Upper lobe of right lung (tissue), 1 donor: Measurements from ENCODE around the gene CARS2. TPM values are rescaled to one million over a fixed set of nuclear protein-coding genes. Genes with fewer than 3 reads are reported as not detected.

Experiments
- ATAC-seq: fragments of 200-7000 bp; cut with Tn5 transposase; one replicate; pipeline ENCODE4 v1.9.1; 2020; ENCODE audit warnings: mild to moderate bottlenecking, moderate library complexity
- DNase-seq: peaks from one replicate; pipeline ENCODE4 v3.0.0-alpha.2; 2020
- H3K27ac ChIP-seq: fragments of 200-600 bp; one replicate; pipeline ENCODE4 v1.8.0; 2022
- H3K27me3 ChIP-seq: fragments of 200-600 bp; one replicate; pipeline ENCODE4 v1.8.0; 2022; ENCODE audit warnings: mild to moderate bottlenecking
- H3K36me3 ChIP-seq: fragments of 200-600 bp; one replicate; pipeline ENCODE4 v1.8.0; 2022
- H3K4me1 ChIP-seq: fragments of 200-600 bp; one replicate; pipeline ENCODE4 v1.8.0; 2022
- H3K4me3 ChIP-seq: fragments of 200-600 bp; one replicate; pipeline ENCODE4 v1.8.0; 2022; ENCODE audit warnings: mild to moderate bottlenecking
- H3K9me3 ChIP-seq: fragments of 200-600 bp; one replicate; pipeline ENCODE4 v1.8.0; 2022
- intact Hi-C: fragments of 100-400 bp; cut with DNase I; formaldehyde crosslinking; loops from one replicate; pipeline ENCODE4 v1.11.0; 2022
- total RNA-seq: library from RNA; stranded (reverse); fragmentation: NEBNext Ultra II Directional; extraction: Animal tissue kit (Norgen Biotek cat#: 25700); gene quantifications from one replicate; pipeline ENCODE4 v1.2.1, GENCODE V29; 2021
- TF ChIP-seq, protein P1 (sequence below): fragments of 200-600 bp; IDR thresholded peaks from one replicate; pipeline ENCODE4 v1.8.0; 2022; ENCODE audit warnings: antibody characterized with exemption
- donor health status: DM: no; HTN: yes; CAD: no; lungs with severe emphysema.

Gene CARS2
- total RNA-seq, 1 donor from 2014 or later, result 69.5 TPM

DNA sequence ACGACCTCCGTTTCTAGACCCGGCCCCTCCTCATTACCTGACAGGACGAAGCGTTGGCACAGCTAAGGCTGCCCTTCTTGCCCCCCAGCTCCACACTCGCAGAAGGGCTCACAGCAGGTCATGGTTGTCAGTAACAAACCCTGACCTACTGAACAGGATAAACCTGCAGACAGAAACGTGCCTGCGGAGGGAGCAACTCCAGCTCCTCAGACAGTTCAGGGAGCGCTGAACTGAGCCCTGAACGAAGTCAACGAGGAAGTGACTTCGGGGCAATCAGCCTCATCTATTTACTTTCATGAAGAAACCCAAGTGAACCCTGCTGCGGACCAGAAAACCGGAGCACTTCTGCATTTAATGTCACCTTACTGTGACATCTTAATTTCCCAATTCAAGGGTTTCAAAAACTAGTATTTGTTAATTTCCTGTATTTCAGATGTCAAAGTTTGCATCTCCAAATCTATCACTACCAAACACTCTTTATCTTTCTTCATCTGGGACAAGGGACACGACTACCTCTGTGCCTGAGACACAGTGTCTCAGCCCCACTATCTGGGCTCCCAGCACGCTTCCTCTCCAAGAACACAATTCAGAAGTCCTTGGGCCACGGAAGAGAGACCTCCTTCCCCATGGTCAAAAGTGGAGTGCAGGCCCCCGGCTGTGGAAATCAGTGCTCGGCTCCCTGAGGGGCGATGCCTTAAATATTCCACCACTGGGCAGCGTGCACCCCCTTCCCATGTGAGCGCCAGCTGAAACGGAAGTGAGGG, 40.2 kb downstream of the CARS2 start:
- peak overlapping the region; percentile 13 for H3K27ac ChIP-seq
- TF ChIP-seq, protein P1, sequence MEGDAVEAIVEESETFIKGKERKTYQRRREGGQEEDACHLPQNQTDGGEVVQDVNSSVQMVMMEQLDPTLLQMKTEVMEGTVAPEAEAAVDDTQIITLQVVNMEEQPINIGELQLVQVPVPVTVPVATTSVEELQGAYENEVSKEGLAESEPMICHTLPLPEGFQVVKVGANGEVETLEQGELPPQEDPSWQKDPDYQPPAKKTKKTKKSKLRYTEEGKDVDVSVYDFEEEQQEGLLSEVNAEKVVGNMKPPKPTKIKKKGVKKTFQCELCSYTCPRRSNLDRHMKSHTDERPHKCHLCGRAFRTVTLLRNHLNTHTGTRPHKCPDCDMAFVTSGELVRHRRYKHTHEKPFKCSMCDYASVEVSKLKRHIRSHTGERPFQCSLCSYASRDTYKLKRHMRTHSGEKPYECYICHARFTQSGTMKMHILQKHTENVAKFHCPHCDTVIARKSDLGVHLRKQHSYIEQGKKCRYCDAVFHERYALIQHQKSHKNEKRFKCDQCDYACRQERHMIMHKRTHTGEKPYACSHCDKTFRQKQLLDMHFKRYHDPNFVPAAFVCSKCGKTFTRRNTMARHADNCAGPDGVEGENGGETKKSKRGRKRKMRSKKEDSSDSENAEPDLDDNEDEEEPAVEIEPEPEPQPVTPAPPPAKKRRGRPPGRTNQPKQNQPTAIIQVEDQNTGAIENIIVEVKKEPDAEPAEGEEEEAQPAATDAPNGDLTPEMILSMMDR, result no peak
- H3K27me3 ChIP-seq, result no peaks in the 10 kb centered on the region
- no peaks in the 10 kb centered on the region for H3K9me3 ChIP-seq
- H3K4me3 ChIP-seq, result no peak overlapping the region
- H3K4me1 ChIP-seq, result no peaks in the 10 kb centered on the region
- peak; percentile 88 for ATAC-seq
- intact Hi-C loops, result no loop called here
- no peak for DNase-seq
- peaks cover 76% of the 10 kb centered on the region for H3K36me3 ChIP-seq

- H3K27ac ChIP-seq, result no peak overlapping the region
- TF ChIP-seq, protein P1, result no peak
- intact Hi-C loops, result no loop called here
- no peaks in the 10 kb centered on the region for H3K4me1 ChIP-seq
- DNase-seq (no peak), ATAC-seq (no peak)
- H3K4me3 ChIP-seq, result no peak overlapping the region
- H3K27me3 ChIP-seq, result no peaks in the 10 kb centered on the region
- H3K9me3 ChIP-seq, result no peaks in the 10 kb centered on the region
- peaks cover 74% of the 10 kb centered on the region for H3K36me3 ChIP-seq
Measured at GRCh38 chr13:110664673-110665072, 41.2 kb downstream of the CARS2 start.

- intact Hi-C loops, result no loop called here
Measured at GRCh38 chr13:110664041-110664440, 41.9 kb downstream of the CARS2 start.

DNA sequence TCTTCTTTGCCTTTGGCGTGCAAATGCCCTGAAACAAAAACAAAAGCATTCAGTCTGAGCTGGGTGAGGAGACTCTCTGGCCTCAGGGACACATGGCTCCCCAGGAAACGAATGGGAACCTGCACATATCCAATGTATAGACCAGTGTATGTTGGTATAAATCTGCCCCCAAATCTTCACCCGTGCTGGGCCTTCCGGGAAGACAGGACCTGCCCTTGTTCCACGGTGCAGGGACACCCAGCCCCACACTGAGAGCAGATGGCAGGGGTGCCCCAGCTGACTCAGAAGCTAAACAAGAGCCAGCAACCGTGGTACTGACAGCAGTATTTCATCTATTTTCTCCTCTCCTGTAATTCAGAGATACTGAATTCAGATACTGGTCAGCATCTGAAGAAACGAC, 42.4 kb downstream of the CARS2 start:
- Histone ChIP-seq H3K4me1 (no peaks in the 10 kb centered on the region), H3K4me3 (no peak overlapping the region), H3K9me3 (no peaks in the 10 kb centered on the region), H3K36me3 (peaks cover 70% of the 10 kb centered on the region), H3K27ac (no peak overlapping the region), H3K27me3 (no peaks in the 10 kb centered on the region)
- intact Hi-C loops, result no loop called here
- ATAC-seq (no peak), DNase-seq (no peak)
- TF ChIP-seq, protein P1, result no peak

More at GRCh38 chr13:110664041-110664440, 41.9 kb downstream of the CARS2 start:
- ATAC-seq (peak; percentile 23), DNase-seq (no peak)
- Histone ChIP-seq H3K27me3 (no peaks in the 10 kb centered on the region), H3K36me3 (peaks cover 70% of the 10 kb centered on the region), H3K9me3 (no peaks in the 10 kb centered on the region), H3K4me1 (no peaks in the 10 kb centered on the region), H3K4me3 (no peak overlapping the region), H3K27ac (no peak overlapping the region)
- TF ChIP-seq, protein P1, result no peak

- no peak for ATAC-seq
- intact Hi-C loops, result no loop called here
- TF ChIP-seq, protein P1, result no peak
- Histone ChIP-seq H3K4me3 (no peak overlapping the region), H3K9me3 (no peaks in the 10 kb centered on the region), H3K27ac (no peak overlapping the region), H3K36me3 (peaks cover 68% of the 10 kb centered on the region), H3K4me1 (no peaks in the 10 kb centered on the region), H3K27me3 (no peaks in the 10 kb centered on the region)
- DNase-seq, result no peak
Measured at GRCh38 chr13:110662777-110663443, 43.0 kb downstream of the CARS2 start.
